ENCODE results near the gene PDE4D. TPM values are rescaled to one million over a fixed set of nuclear protein-coding genes. Genes with fewer than 3 reads are reported as not detected.

Gene PDE4D
- polyA plus RNA-seq, 1 donor (not counting 4 experiments of a cell fraction or from before 2014, with no cell fraction given), result 3.6 TPM

DNA sequence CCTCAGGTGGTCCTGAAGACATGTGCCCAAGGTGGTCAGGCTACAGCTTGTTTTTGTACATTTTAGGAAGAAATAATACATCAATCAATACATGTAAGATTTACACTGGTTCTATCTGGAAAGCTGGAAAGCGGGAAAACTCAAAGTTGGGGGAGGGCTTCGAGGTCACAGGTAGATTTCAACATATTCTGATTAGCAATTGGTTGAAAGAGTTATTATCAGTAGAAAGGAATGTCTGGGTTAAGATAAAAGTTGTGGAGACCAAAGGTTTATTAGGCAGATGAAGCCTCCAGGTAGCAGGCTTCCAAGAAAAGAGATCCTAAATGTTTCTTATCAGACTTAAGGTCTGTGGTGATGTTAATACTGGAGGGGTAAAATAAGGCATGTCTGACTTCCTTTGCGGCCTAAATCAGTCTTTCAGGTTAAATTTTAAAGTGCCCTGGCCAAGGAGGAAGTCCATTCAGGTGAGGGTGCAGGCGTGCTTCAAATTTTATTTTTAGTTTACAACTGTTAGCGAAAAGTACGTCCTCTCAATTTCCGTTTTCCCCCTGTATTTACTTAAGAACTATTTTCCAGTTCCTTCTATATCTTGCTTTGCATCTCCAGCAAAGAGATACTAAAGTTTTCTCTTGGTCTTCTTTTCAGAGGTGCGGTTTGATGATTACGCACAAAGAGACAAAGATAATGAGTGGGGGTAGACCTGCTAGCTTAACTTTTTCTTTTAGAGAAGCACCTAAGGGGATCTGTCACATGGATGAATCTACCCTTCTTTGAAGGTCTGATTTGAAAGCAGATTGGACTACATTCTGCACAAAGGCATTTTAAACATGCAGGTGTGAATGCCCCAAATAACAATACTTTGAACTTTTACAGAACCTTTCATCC, 732.1 kb downstream of the PDE4D start:
- DNase-seq (ENCODE audit: low read depth, low spot score), result no peak
- dilution Hi-C loops (cut with MboI; ENCODE audit: extremely low pct_ligation_motif_present, low sequenced_read_pairs), result no loop called here
- FAIRE-seq, result no peak
- Histone ChIP-seq H3K4me3 (ENCODE audit: control insufficient read depth in 2 of 3, extremely low read depth in 1 of 3, insufficient read depth in 2 of 3, low read depth in 1 of 3, low read length in 3 of 3) (no peak overlapping the region), H3K9ac (ENCODE audit: control insufficient read depth, extremely low read depth, insufficient read depth, low read length) (no peak overlapping the region), H3K27ac (ENCODE audit: control insufficient read depth, insufficient read depth, low read length) (no peak overlapping the region), H3K9me3 (ENCODE audit: control insufficient read depth, low read depth, low read length) (no peaks in the 10 kb centered on the region), H3K9me1 (ENCODE audit: control insufficient read depth, extremely low read depth, insufficient read depth, low read length) (no peaks in the 10 kb centered on the region), H3K27me3 (ENCODE audit: control insufficient read depth, extremely low read depth, insufficient read depth, low read length) (no peaks in the 10 kb centered on the region), H3K79me2 (ENCODE audit: control insufficient read depth, insufficient read depth, low read length) (no peaks in the 10 kb centered on the region), H3K4me1 (ENCODE audit: control insufficient read depth, extremely low read depth, insufficient read depth, low read length) (no peaks in the 10 kb centered on the region), H4K20me1 (ENCODE audit: control insufficient read depth, extremely low read depth, insufficient read depth, low read length) (no peaks in the 10 kb centered on the region), H3K4me2 (ENCODE audit: control insufficient read depth, extremely low read depth, insufficient read depth, low read depth, low read length) (no peak overlapping the region), H3K36me3 (ENCODE audit: control insufficient read depth in 2 of 2, extremely low read depth in 1 of 2, insufficient read depth in 2 of 2, low read length in 2 of 2) (no peaks in the 10 kb centered on the region), H2AFZ (ENCODE audit: control insufficient read depth, low read length) (no peak overlapping the region)
- TF ChIP-seq, protein P1, sequence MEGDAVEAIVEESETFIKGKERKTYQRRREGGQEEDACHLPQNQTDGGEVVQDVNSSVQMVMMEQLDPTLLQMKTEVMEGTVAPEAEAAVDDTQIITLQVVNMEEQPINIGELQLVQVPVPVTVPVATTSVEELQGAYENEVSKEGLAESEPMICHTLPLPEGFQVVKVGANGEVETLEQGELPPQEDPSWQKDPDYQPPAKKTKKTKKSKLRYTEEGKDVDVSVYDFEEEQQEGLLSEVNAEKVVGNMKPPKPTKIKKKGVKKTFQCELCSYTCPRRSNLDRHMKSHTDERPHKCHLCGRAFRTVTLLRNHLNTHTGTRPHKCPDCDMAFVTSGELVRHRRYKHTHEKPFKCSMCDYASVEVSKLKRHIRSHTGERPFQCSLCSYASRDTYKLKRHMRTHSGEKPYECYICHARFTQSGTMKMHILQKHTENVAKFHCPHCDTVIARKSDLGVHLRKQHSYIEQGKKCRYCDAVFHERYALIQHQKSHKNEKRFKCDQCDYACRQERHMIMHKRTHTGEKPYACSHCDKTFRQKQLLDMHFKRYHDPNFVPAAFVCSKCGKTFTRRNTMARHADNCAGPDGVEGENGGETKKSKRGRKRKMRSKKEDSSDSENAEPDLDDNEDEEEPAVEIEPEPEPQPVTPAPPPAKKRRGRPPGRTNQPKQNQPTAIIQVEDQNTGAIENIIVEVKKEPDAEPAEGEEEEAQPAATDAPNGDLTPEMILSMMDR (optimal IDR thresholded peaks at IDR 0.05 in 1 of 3, IDR thresholded peaks at IDR 0.05 in 1 of 3, conservative IDR thresholded peaks at IDR 0.05 in 1 of 3; ENCODE audit: extremely low read depth in 1 of 3, insufficient read depth in 2 of 3, low read length in 3 of 3), result no peak
- no peak for TF ChIP-seq EZH2 (IDR thresholded peaks at IDR 0.05; ENCODE audit: low read length)

GRCh38 chr5:59158637-59159391, 734.7 kb downstream of the PDE4D start:
- H3K4me1 ChIP-seq (ENCODE audit: control insufficient read depth, extremely low read depth, insufficient read depth, low read length), result no peaks in the 10 kb centered on the region
- H4K20me1 ChIP-seq (ENCODE audit: control insufficient read depth, extremely low read depth, insufficient read depth, low read length), result no peaks in the 10 kb centered on the region
- no peaks in the 10 kb centered on the region for H3K9me3 ChIP-seq (ENCODE audit: control insufficient read depth, low read depth, low read length)
- DNase-seq (ENCODE audit: low read depth, low spot score) (no peak), FAIRE-seq (no peak)
- dilution Hi-C loops (cut with MboI; ENCODE audit: extremely low pct_ligation_motif_present, low sequenced_read_pairs), result no loop called here
- H3K79me2 ChIP-seq (ENCODE audit: control insufficient read depth, insufficient read depth, low read length), result no peaks in the 10 kb centered on the region
- no peak overlapping the region for H3K4me2 ChIP-seq (ENCODE audit: control insufficient read depth, extremely low read depth, insufficient read depth, low read depth, low read length)
- no peaks in the 10 kb centered on the region for H3K27me3 ChIP-seq (ENCODE audit: control insufficient read depth, extremely low read depth, insufficient read depth, low read length)
- H2AFZ ChIP-seq (ENCODE audit: control insufficient read depth, low read length), result no peak overlapping the region
- no peak overlapping the region for H3K9ac ChIP-seq (ENCODE audit: control insufficient read depth, extremely low read depth, insufficient read depth, low read length)
- no peaks in the 10 kb centered on the region for H3K9me1 ChIP-seq (ENCODE audit: control insufficient read depth, extremely low read depth, insufficient read depth, low read length)
- TF ChIP-seq, protein P1 (optimal IDR thresholded peaks at IDR 0.05 in 1 of 3, IDR thresholded peaks at IDR 0.05 in 1 of 3, conservative IDR thresholded peaks at IDR 0.05 in 1 of 3; ENCODE audit: extremely low read depth in 1 of 3, insufficient read depth in 2 of 3, low read length in 3 of 3), result no peak
- TF ChIP-seq EZH2 (IDR thresholded peaks at IDR 0.05; ENCODE audit: low read length), result no peak
- H3K36me3 ChIP-seq (ENCODE audit: control insufficient read depth in 2 of 2, extremely low read depth in 1 of 2, insufficient read depth in 2 of 2, low read length in 2 of 2), result no peaks in the 10 kb centered on the region
- H3K27ac ChIP-seq (ENCODE audit: control insufficient read depth, insufficient read depth, low read length), result no peak overlapping the region
- no peak overlapping the region for H3K4me3 ChIP-seq (ENCODE audit: control insufficient read depth in 2 of 3, extremely low read depth in 1 of 3, insufficient read depth in 2 of 3, low read depth in 1 of 3, low read length in 3 of 3)
